Keratinocyte (primary cell): ENCODE data around the gene ATP6V0A1. TPM values are rescaled to one million over a fixed set of nuclear protein-coding genes. Genes with fewer than 3 reads are reported as not detected.

ENCODE experiments used
- DNase-seq: peaks from one replicate; pipeline ENCODE4 v3.0.0-alpha.2; 2011; ENCODE audit warnings: low read depth, missing footprints, low spot score
- FAIRE-seq: peaks from 2 replicates; lab custom pipeline; 2011; peaks lifted over from hg19 to GRCh38; lab: Jason Lieb, UNC
- H2AFZ ChIP-seq: 2 replicates; pipeline ENCODE4 v1.6.0; 2012; ENCODE audit warnings: low read length, control low read depth, inconsistent platforms; ENCODE audit not compliant: control insufficient read depth
- H3K27ac ChIP-seq: 2 replicates; pipeline ENCODE4 v1.5.1; 2011; ENCODE audit warnings: low read length; ENCODE audit not compliant: control insufficient read depth, insufficient read depth
- H3K27me3 ChIP-seq: 3 replicates; pipeline ENCODE4 v1.6.0; 2011; ENCODE audit warnings: low read length; ENCODE audit not compliant: control insufficient read depth, insufficient read depth; ENCODE audit errors: extremely low read depth
- H3K36me3 ChIP-seq, 2 experiments: 2 replicates in 1 of 2; 3 replicates in 1 of 2; pipeline ENCODE4 v1.5.1; 2011; ENCODE audit warnings: low read length in 2 of 2, mild to moderate bottlenecking in 1 of 2; ENCODE audit not compliant: control insufficient read depth in 2 of 2, insufficient read depth in 2 of 2; ENCODE audit errors: extremely low read depth in 1 of 2
- H3K4me1 ChIP-seq: 3 replicates; pipeline ENCODE4 v1.5.1; 2011; ENCODE audit warnings: low read length; ENCODE audit not compliant: control insufficient read depth, insufficient read depth; ENCODE audit errors: extremely low read depth
- H3K4me2 ChIP-seq: 3 replicates; pipeline ENCODE4 v1.6.0; 2011; ENCODE audit warnings: low read depth, low read length; ENCODE audit not compliant: control insufficient read depth, insufficient read depth; ENCODE audit errors: extremely low read depth
- H3K4me3 ChIP-seq, 3 experiments: fragments of 200-600 bp in 1 of 3; sonication (generic) in 1 of 3; 2 replicates in 2 of 3; 3 replicates in 1 of 3; pipeline ENCODE4 v1.5.1; 2011 to 2016; ENCODE audit warnings: low read length in 3 of 3, mild to moderate bottlenecking in 3 of 3, control low read depth in 2 of 3, inconsistent platforms in 1 of 3, low read depth in 1 of 3, mixed read lengths in 1 of 3, mixed run types in 1 of 3, moderate library complexity in 1 of 3; ENCODE audit not compliant: control insufficient read depth in 2 of 3, insufficient read depth in 2 of 3; ENCODE audit errors: extremely low read depth in 1 of 3
- H3K79me2 ChIP-seq: 2 replicates; pipeline ENCODE4 v1.6.0; 2012; ENCODE audit warnings: low read length; ENCODE audit not compliant: control insufficient read depth, insufficient read depth
- H3K9ac ChIP-seq: 3 replicates; pipeline ENCODE4 v1.6.0; 2011; ENCODE audit warnings: low read length; ENCODE audit not compliant: control insufficient read depth, insufficient read depth; ENCODE audit errors: extremely low read depth
- H3K9me1 ChIP-seq: 3 replicates; pipeline ENCODE4 v1.6.0; 2011; ENCODE audit warnings: low read length; ENCODE audit not compliant: control insufficient read depth, insufficient read depth; ENCODE audit errors: extremely low read depth
- H3K9me3 ChIP-seq: 2 replicates; pipeline ENCODE4 v1.5.1; 2012; ENCODE audit warnings: low read depth, low read length; ENCODE audit not compliant: control insufficient read depth
- H4K20me1 ChIP-seq: 3 replicates; pipeline ENCODE4 v1.6.0; 2011; ENCODE audit warnings: low read length; ENCODE audit not compliant: control insufficient read depth, insufficient read depth; ENCODE audit errors: extremely low read depth
- CTCF ChIP-seq, 3 experiments: IDR thresholded peaks in 1 of 3; conservative IDR thresholded peaks in 1 of 3; optimal IDR thresholded peaks in 1 of 3; 2 replicates in 2 of 3; 3 replicates in 1 of 3; pipeline versions ENCODE3 to v1.5.1; 2011; ENCODE audit warnings: low read length in 3 of 3, mild to moderate bottlenecking in 3 of 3, moderate library complexity in 2 of 3, control low read depth in 1 of 3, inconsistent platforms in 1 of 3; ENCODE audit not compliant: insufficient read depth in 2 of 3; ENCODE audit errors: extremely low read depth in 1 of 3
- EZH2 ChIP-seq: IDR thresholded peaks from one replicate; pipeline ENCODE4 v1.6.1; 2012; ENCODE audit warnings: inconsistent platforms, mild to moderate bottlenecking, low read length, moderate library complexity
- dilution Hi-C: fragments of 300-500 bp; cut with MboI; formaldehyde crosslinking; loops from one replicate; pipeline ENCODE4 v1.7.0; 2020; ENCODE audit warnings: low sequenced_read_pairs; ENCODE audit not compliant: extremely low pct_ligation_motif_present
- polyA plus RNA-seq, 5 experiments: library from polyadenylated mRNA; depleted of rRNA in 3 of 5; stranded (reverse) in 3 of 5; stranded (forward) in 1 of 5; unstranded in 1 of 5; fragments of >200 nt; gene quantifications; 1 replicate in 1 of 5; 2 replicates in 3 of 5; 3 replicates in 1 of 5; pipeline versions ENCODE4 v1.2.1 to v1.2.3, GENCODE V29; 2011 to 2012; ENCODE audit warnings: missing spikeins in 2 of 5, low read depth in 1 of 5, low replicate concordance in 1 of 5

Gene ATP6V0A1
- polyA plus RNA-seq, 1 donor (not counting 4 experiments of a cell fraction or from before 2014, with no cell fraction given): 24.0 TPM

- DNase-seq (no peak), FAIRE-seq (no peak)
- H3K4me1 ChIP-seq: peaks cover 12% of the 10 kb centered on the region
- dilution Hi-C loops: no loop called here
- no peak for TF ChIP-seq CTCF (optimal IDR thresholded peaks at IDR 0.05 in 1 of 3, IDR thresholded peaks at IDR 0.05 in 1 of 3, conservative IDR thresholded peaks at IDR 0.05 in 1 of 3; ENCODE audit: extremely low read depth in 1 of 3, insufficient read depth in 2 of 3, low read length in 3 of 3)
- no peak for TF ChIP-seq EZH2
- no peaks in the 10 kb centered on the region for H3K36me3 ChIP-seq
- no peaks in the 10 kb centered on the region for H4K20me1 ChIP-seq
- no peak overlapping the region for H3K4me3 ChIP-seq
- no peak overlapping the region for H3K27ac ChIP-seq
- no peaks in the 10 kb centered on the region for H3K9me3 ChIP-seq
- H3K4me2 ChIP-seq: no peak overlapping the region
- H3K79me2 ChIP-seq: no peaks in the 10 kb centered on the region
- H3K27me3 ChIP-seq: no peaks in the 10 kb centered on the region
- no peak overlapping the region for H3K9ac ChIP-seq
- no peak overlapping the region for H2AFZ ChIP-seq
- H3K9me1 ChIP-seq: no peaks in the 10 kb centered on the region
Measured at GRCh38 chr17:42431758-42432161, 26.9 kb upstream of the ATP6V0A1 start.

GRCh38 chr17:42436391-42436790, 22.3 kb upstream of the ATP6V0A1 start:
- no peaks in the 10 kb centered on the region for H3K27me3 ChIP-seq
- no peak for TF ChIP-seq CTCF (optimal IDR thresholded peaks at IDR 0.05 in 1 of 3, IDR thresholded peaks at IDR 0.05 in 1 of 3, conservative IDR thresholded peaks at IDR 0.05 in 1 of 3; ENCODE audit: extremely low read depth in 1 of 3, insufficient read depth in 2 of 3, low read length in 3 of 3)
- TF ChIP-seq EZH2: no peak
- H3K9ac ChIP-seq: no peak overlapping the region
- H2AFZ ChIP-seq: no peak overlapping the region
- no peaks in the 10 kb centered on the region for H3K36me3 ChIP-seq
- FAIRE-seq (no peak), DNase-seq (no peak)
- H3K4me3 ChIP-seq: no peak overlapping the region
- H3K4me1 ChIP-seq: peaks cover 3% of the 10 kb centered on the region
- no peak overlapping the region for H3K4me2 ChIP-seq
- dilution Hi-C loops: no loop called here
- no peaks in the 10 kb centered on the region for H3K9me3 ChIP-seq
- H3K27ac ChIP-seq: no peak overlapping the region
- H4K20me1 ChIP-seq: no peaks in the 10 kb centered on the region
- no peaks in the 10 kb centered on the region for H3K79me2 ChIP-seq
- H3K9me1 ChIP-seq: no peaks in the 10 kb centered on the region
